Mesendoderm (in vitro differentiated cells): ENCODE results near the gene MAGI2.

Source experiments
- DNase-seq: peaks from one replicate; pipeline ENCODE4 v3.0.0; 2013
- H2AK5ac ChIP-seq: 2 replicates; pipeline ENCODE4 v1.6.1; 2013; ENCODE audit warnings: low read length, inconsistent platforms
- H2BK120ac ChIP-seq: 2 replicates; pipeline ENCODE4 v1.6.1; 2013; ENCODE audit warnings: low read depth, mild to moderate bottlenecking, low read length, moderate library complexity, mixed read lengths
- H2BK15ac ChIP-seq: replicated peaks from 2 replicates; pipeline ENCODE4 v1.6.1; 2013; ENCODE audit warnings: low read depth, mild to moderate bottlenecking, moderate library complexity
- H2BK5ac ChIP-seq: 2 replicates; pipeline ENCODE4 v1.6.1; 2013; ENCODE audit warnings: low read length, inconsistent platforms
- H3K18ac ChIP-seq: 2 replicates; pipeline ENCODE4 v1.6.1; 2013; ENCODE audit warnings: mild to moderate bottlenecking, low read length, mixed read lengths
- H3K23ac ChIP-seq: one replicate; pipeline ENCODE4 v1.6.1; 2013; ENCODE audit warnings: low read length
- H3K27ac ChIP-seq: 2 replicates; pipeline ENCODE4 v1.5.1; 2013; ENCODE audit warnings: low read depth, mild to moderate bottlenecking, inconsistent platforms, low read length, moderate library complexity
- H3K27me3 ChIP-seq: 2 replicates; pipeline ENCODE4 v1.6.1; 2013; ENCODE audit warnings: low read length, control low read depth, mild to moderate bottlenecking, inconsistent platforms; ENCODE audit not compliant: insufficient read depth, poor library complexity
- H3K36me3 ChIP-seq: 2 replicates; pipeline ENCODE4 v1.6.1; 2013; ENCODE audit warnings: low read length, inconsistent platforms; ENCODE audit not compliant: control insufficient read depth, insufficient read depth
- H3K4ac ChIP-seq: one replicate; pipeline ENCODE4 v1.6.1; 2013; ENCODE audit warnings: low read depth, mild to moderate bottlenecking, low read length, moderate library complexity
- H3K4me1 ChIP-seq: 2 replicates; pipeline ENCODE4 v1.6.1; 2013; ENCODE audit warnings: low read depth, low read length, inconsistent platforms; ENCODE audit not compliant: control insufficient read depth
- H3K4me2 ChIP-seq: 2 replicates; pipeline ENCODE4 v1.6.1; 2013; ENCODE audit warnings: low read length
- H3K4me3 ChIP-seq: 2 replicates; pipeline ENCODE4 v1.5.1; 2013; ENCODE audit warnings: mild to moderate bottlenecking, low read length
- H3K56ac ChIP-seq: one replicate; pipeline ENCODE4 v1.6.1; 2013; ENCODE audit warnings: low read length
- H3K79me1 ChIP-seq: 2 replicates; pipeline ENCODE4 v1.6.1; 2013; ENCODE audit warnings: low read length, inconsistent platforms
- H3K79me2 ChIP-seq: 2 replicates; pipeline ENCODE4 v1.6.1; 2013; ENCODE audit warnings: mild to moderate bottlenecking, low read length; ENCODE audit not compliant: control insufficient read depth, insufficient read depth
- H3K9ac ChIP-seq: 2 replicates; pipeline ENCODE4 v1.6.1; 2013; ENCODE audit warnings: low read length, inconsistent platforms
- H4K5ac ChIP-seq: one replicate; pipeline ENCODE4 v1.6.1; 2013; ENCODE audit warnings: low read length
- H4K8ac ChIP-seq: one replicate; pipeline ENCODE4 v1.6.1; 2013; ENCODE audit warnings: low read depth, mild to moderate bottlenecking, control low read depth, low read length, moderate library complexity
- WGBS: extraction: QIAGEN DNeasy Blood & Tissue Kit; methylation state at CpG from one replicate; pipeline ENCODE4 v1.1.7; 2013; ENCODE audit warnings: low lambda C conversion rate, missing lambda C conversion rate; ENCODE audit not compliant: insufficient coverage; ENCODE audit errors: extremely low coverage; 5-methylcytosine and 5-hydroxymethylcytosine counted together

MAGI2 gene

GRCh38 chr7:79055722-79056415 is 397.6 kb downstream of the MAGI2 start:
- no peaks in the 10 kb centered on the region for H3K79me2 ChIP-seq
- H3K4me1 ChIP-seq: no peaks in the 10 kb centered on the region
- no CpG with 5 or more reads among the region's 6 CpGs for WGBS
- no peak for DNase-seq
- H3K4ac ChIP-seq: no peak overlapping the region
- H3K79me1 ChIP-seq: no peaks in the 10 kb centered on the region
- no peak overlapping the region for H2BK5ac ChIP-seq
- no peak overlapping the region for H3K4me3 ChIP-seq
- H3K4me2 ChIP-seq: no peak overlapping the region
- no peak overlapping the region for H2BK120ac ChIP-seq
- no peak overlapping the region for H4K8ac ChIP-seq
- no peak overlapping the region for H3K18ac ChIP-seq
- H2AK5ac ChIP-seq: no peak overlapping the region
- no peak overlapping the region for H3K56ac ChIP-seq
- no peaks in the 10 kb centered on the region for H3K36me3 ChIP-seq
- H3K9ac ChIP-seq: no peak overlapping the region
- no peak overlapping the region for H3K23ac ChIP-seq
- H4K5ac ChIP-seq: no peak overlapping the region
- no peak overlapping the region for H3K27ac ChIP-seq
- H3K27me3 ChIP-seq: no peaks in the 10 kb centered on the region
- H2BK15ac ChIP-seq: no peak overlapping the region

DNA sequence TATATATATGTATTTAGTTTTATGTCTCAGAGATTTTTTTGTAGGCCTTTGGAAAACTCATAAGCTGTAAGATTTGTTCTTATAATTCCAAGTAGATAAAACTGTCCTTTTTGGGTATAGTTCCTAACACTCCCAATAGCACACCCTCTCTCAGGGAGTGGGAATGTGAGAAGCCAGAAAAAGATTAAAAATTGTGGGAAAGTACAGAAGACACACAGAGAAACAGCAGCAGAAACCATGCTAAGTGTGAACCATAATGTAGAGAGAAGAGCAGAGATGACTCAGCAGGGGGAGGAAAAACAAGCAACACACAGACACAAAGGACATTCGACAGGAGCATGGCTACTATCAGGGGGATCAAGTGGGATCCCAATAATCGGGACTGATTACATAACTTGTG is 401.6 kb downstream of the MAGI2 start:
- no peak overlapping the region for H2BK15ac ChIP-seq
- peak; percentile 3 for DNase-seq
- no peak overlapping the region for H3K27ac ChIP-seq
- no peak overlapping the region for H4K8ac ChIP-seq
- H3K79me2 ChIP-seq: no peaks in the 10 kb centered on the region
- no peak overlapping the region for H3K9ac ChIP-seq
- no peaks in the 10 kb centered on the region for H3K36me3 ChIP-seq
- no peak overlapping the region for H3K56ac ChIP-seq
- no peaks in the 10 kb centered on the region for H3K27me3 ChIP-seq
- no peak overlapping the region for H2BK120ac ChIP-seq
- H4K5ac ChIP-seq: no peak overlapping the region
- no peak overlapping the region for H2BK5ac ChIP-seq
- no peak overlapping the region for H3K18ac ChIP-seq
- no peaks in the 10 kb centered on the region for H3K79me1 ChIP-seq
- no peak overlapping the region for H3K4me3 ChIP-seq
- no peak overlapping the region for H3K4ac ChIP-seq
- no CpG with 5 or more reads among the region's 2 CpGs for WGBS
- H3K4me2 ChIP-seq: no peak overlapping the region
- H3K4me1 ChIP-seq: no peaks in the 10 kb centered on the region
- H2AK5ac ChIP-seq: no peak overlapping the region
- no peak overlapping the region for H3K23ac ChIP-seq

DNA sequence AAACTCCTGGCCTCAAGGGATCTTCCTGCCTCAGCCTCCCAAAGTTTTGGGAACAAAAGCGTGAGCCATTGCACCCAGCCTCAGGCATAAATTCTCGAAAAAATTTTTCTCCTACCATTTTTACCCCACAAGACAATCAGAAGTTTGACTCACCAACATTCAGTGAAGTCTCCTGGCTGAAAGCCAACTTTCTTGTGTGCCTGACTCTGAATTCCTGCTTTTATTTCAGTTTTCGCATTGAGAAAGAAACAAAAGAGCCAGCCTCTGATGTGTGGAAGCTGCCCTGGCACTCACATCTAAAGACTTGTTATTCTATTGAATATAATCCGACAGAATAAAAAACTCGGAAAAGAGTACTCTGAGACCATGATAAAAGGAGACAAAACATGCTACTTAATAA is 402.9 kb downstream of the MAGI2 start:
- Histone ChIP-seq H4K8ac (no peak overlapping the region), H3K4ac (no peak overlapping the region), H3K36me3 (no peaks in the 10 kb centered on the region), H3K23ac (no peak overlapping the region), H2BK15ac (no peak overlapping the region), H2BK120ac (no peak overlapping the region), H3K79me2 (no peaks in the 10 kb centered on the region), H3K56ac (no peak overlapping the region), H3K79me1 (no peaks in the 10 kb centered on the region), H3K4me1 (no peaks in the 10 kb centered on the region), H2AK5ac (no peak overlapping the region), H4K5ac (no peak overlapping the region), H3K4me2 (no peak overlapping the region), H3K4me3 (no peak overlapping the region), H3K9ac (no peak overlapping the region), H3K27me3 (no peaks in the 10 kb centered on the region), H3K18ac (no peak overlapping the region), H3K27ac (no peak overlapping the region), H2BK5ac (no peak overlapping the region)
- no CpG with 5 or more reads among the region's 5 CpGs for WGBS
- no peak for DNase-seq

GRCh38 chr7:79046061-79046460 is 407.4 kb downstream of the MAGI2 start:
- no peak overlapping the region for H4K5ac ChIP-seq
- H3K4me2 ChIP-seq: no peak overlapping the region
- no peaks in the 10 kb centered on the region for H3K27me3 ChIP-seq
- no peak overlapping the region for H2AK5ac ChIP-seq
- no peaks in the 10 kb centered on the region for H3K79me2 ChIP-seq
- no peak overlapping the region for H3K27ac ChIP-seq
- no peaks in the 10 kb centered on the region for H3K4me1 ChIP-seq
- no peak overlapping the region for H3K4ac ChIP-seq
- no peak overlapping the region for H3K56ac ChIP-seq
- no peak overlapping the region for H4K8ac ChIP-seq
- no peaks in the 10 kb centered on the region for H3K36me3 ChIP-seq
- no peak overlapping the region for H3K4me3 ChIP-seq
- H2BK5ac ChIP-seq: no peak overlapping the region
- H3K18ac ChIP-seq: no peak overlapping the region
- H2BK120ac ChIP-seq: no peak overlapping the region
- no peaks in the 10 kb centered on the region for H3K79me1 ChIP-seq
- no CpG with 5 or more reads among the region's 2 CpGs for WGBS
- H2BK15ac ChIP-seq: no peak overlapping the region
- no peak overlapping the region for H3K9ac ChIP-seq
- peak; percentile 23 for DNase-seq
- no peak overlapping the region for H3K23ac ChIP-seq

- no peak overlapping the region for H3K18ac ChIP-seq
- H3K79me1 ChIP-seq: no peaks in the 10 kb centered on the region
- H2AK5ac ChIP-seq: no peak overlapping the region
- no peak overlapping the region for H3K27ac ChIP-seq
- no peaks in the 10 kb centered on the region for H3K79me2 ChIP-seq
- no peak overlapping the region for H3K23ac ChIP-seq
- no peak overlapping the region for H3K56ac ChIP-seq
- H3K4ac ChIP-seq: no peak overlapping the region
- no peak overlapping the region for H3K9ac ChIP-seq
- H3K4me1 ChIP-seq: no peaks in the 10 kb centered on the region
- H3K36me3 ChIP-seq: no peaks in the 10 kb centered on the region
- H3K4me3 ChIP-seq: no peak overlapping the region
- no peak for DNase-seq
- no peak overlapping the region for H3K4me2 ChIP-seq
- H4K5ac ChIP-seq: no peak overlapping the region
- no peak overlapping the region for H2BK5ac ChIP-seq
- no peak overlapping the region for H2BK120ac ChIP-seq
- H3K27me3 ChIP-seq: no peaks in the 10 kb centered on the region
- WGBS: no CpG with 5 or more reads among the region's 4 CpGs
- H2BK15ac ChIP-seq: no peak overlapping the region
- no peak overlapping the region for H4K8ac ChIP-seq
These were observed 416.5 kb downstream of the MAGI2 start for GRCh38 chr7:79037001-79037400.

GRCh38 chr7:79036356-79036755 is 417.1 kb downstream of the MAGI2 start:
- Histone ChIP-seq H4K8ac (no peak overlapping the region), H3K36me3 (no peaks in the 10 kb centered on the region)
- no CpG with 5 or more reads among the region's 2 CpGs for WGBS

More at GRCh38 chr7:79036356-79036755, 417.1 kb downstream of the MAGI2 start:
- H3K27me3 ChIP-seq: no peaks in the 10 kb centered on the region
- H3K9ac ChIP-seq: no peak overlapping the region
- H2AK5ac ChIP-seq: no peak overlapping the region
- H3K56ac ChIP-seq: no peak overlapping the region
- H3K27ac ChIP-seq: no peak overlapping the region
- no peak overlapping the region for H3K4ac ChIP-seq
- no peak overlapping the region for H3K23ac ChIP-seq
- H3K4me1 ChIP-seq: no peaks in the 10 kb centered on the region
- no peak overlapping the region for H2BK120ac ChIP-seq
- no peak overlapping the region for H3K4me2 ChIP-seq
- no peaks in the 10 kb centered on the region for H3K79me2 ChIP-seq
- no peaks in the 10 kb centered on the region for H3K79me1 ChIP-seq
- no peak overlapping the region for H2BK15ac ChIP-seq
- no peak overlapping the region for H3K4me3 ChIP-seq
- no peak overlapping the region for H3K18ac ChIP-seq
- no peak overlapping the region for H4K5ac ChIP-seq
- no peak overlapping the region for H2BK5ac ChIP-seq
- no peak for DNase-seq
